ENCODE data around the gene UBQLNL.

Gene UBQLNL

DNA sequence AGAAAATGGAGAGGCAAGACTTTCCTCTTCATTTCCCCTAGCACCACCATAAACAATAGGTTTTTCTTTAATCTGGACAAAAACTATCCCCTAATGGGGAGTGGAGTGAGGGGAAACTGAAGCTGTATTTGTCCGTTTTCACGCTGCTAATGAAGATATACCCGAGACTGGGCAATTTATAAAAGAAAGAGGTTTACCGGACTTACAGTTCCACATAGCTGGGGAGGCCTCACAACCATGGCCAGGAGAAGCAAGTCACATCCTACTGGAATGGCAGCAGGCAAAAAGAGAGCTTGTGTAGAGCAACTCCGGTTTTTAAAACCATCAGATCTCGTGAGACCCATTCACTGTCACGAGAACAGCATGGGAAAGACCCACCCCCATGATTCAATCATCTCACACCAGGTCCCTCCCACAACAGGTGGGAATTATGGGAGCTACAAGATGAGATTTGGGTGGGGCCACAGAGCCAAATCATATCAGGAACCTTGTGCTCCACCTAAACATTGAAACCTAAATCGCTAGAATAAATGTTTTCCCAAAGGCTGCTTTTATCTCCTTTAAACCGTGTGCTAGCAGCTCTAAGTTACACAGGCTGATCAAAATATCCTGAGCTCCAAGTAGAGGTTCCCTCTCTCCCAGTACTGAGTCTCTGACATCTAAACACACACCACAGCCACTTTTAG is 11.0 kb downstream of the UBQLNL start:
- Histone ChIP-seq H3K9ac (ENCODE audit: low read depth, low read length) (no peak overlapping the region), H3K4me2 (ENCODE audit: low read length) (no peak overlapping the region), H3K4me3 (ENCODE audit: low read length) (no peak overlapping the region), H3K4me1 (ENCODE audit: control insufficient read depth, insufficient read depth, low read length) (no peaks in the 10 kb centered on the region), H3K36me3 (ENCODE audit: insufficient read depth, low read length) (no peaks in the 10 kb centered on the region), H3K27me3 (ENCODE audit: control insufficient read depth, insufficient read depth, low read length) (peaks cover 9% of the 10 kb centered on the region), H3K9me3 (replicated peaks; ENCODE audit: low read length) (no peaks in the 10 kb centered on the region)

DNA sequence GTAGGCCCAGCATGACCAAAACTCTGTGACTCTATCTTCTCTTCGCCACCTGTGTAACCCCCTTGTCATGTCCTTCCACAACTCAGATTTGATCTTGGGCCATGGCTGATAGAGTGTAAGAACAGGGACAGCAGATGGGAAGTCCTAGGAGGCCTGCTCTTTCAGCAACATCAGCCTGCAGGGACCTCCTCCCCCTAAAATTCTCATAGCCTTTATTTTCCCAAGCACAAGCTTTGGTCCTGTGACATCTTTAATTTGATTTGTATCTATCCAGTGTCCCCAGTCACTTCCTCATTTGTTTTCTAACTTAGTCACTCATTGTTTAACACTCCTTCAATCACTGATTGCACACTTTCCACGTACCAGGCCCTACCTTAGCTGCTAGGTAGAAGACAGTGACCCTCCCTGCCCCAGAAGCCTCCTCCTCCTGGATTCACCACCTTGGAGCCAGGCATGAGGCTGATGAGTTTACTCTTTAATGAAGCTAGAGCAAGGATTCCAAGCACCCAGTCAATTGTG is 12.0 kb downstream of the UBQLNL start:
- H3K4me2 ChIP-seq (ENCODE audit: low read length): no peak overlapping the region
- no peaks in the 10 kb centered on the region for H3K9me3 ChIP-seq (replicated peaks; ENCODE audit: low read length)
- H3K4me3 ChIP-seq (ENCODE audit: low read length): no peak overlapping the region
- H3K27me3 ChIP-seq (ENCODE audit: control insufficient read depth, insufficient read depth, low read length): peaks cover 9% of the 10 kb centered on the region
- no peak overlapping the region for H3K9ac ChIP-seq (ENCODE audit: low read depth, low read length)
- H3K4me1 ChIP-seq (ENCODE audit: control insufficient read depth, insufficient read depth, low read length): no peaks in the 10 kb centered on the region
- H3K36me3 ChIP-seq (ENCODE audit: insufficient read depth, low read length): no peaks in the 10 kb centered on the region

DNA sequence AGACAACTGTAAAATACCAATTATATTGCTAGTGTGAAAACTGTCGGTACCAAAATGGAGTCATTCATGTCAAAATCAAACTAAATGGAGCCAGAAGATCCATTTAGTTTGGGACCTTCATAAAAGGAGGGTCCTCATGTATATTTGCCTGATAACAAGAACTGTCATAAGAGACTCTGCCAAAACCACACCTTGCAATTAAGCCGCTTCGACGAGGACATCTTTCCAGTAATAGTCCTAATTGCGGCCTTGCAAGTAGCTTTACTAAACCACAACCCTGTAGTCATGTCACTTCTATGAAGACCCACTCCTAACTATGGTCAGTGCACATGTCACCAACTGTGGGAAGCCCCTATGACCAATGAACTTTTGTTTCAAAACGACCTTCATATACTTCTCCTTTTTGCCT is 16.1 kb downstream of the UBQLNL start:
- Histone ChIP-seq H3K9ac (ENCODE audit: low read depth, low read length) (no peak overlapping the region), H3K4me3 (ENCODE audit: low read length) (no peak overlapping the region), H3K4me1 (ENCODE audit: control insufficient read depth, insufficient read depth, low read length) (no peaks in the 10 kb centered on the region), H3K4me2 (ENCODE audit: low read length) (no peak overlapping the region), H3K9me3 (replicated peaks; ENCODE audit: low read length) (no peaks in the 10 kb centered on the region), H3K27me3 (ENCODE audit: control insufficient read depth, insufficient read depth, low read length) (no peaks in the 10 kb centered on the region), H3K36me3 (ENCODE audit: insufficient read depth, low read length) (no peaks in the 10 kb centered on the region)

DNA sequence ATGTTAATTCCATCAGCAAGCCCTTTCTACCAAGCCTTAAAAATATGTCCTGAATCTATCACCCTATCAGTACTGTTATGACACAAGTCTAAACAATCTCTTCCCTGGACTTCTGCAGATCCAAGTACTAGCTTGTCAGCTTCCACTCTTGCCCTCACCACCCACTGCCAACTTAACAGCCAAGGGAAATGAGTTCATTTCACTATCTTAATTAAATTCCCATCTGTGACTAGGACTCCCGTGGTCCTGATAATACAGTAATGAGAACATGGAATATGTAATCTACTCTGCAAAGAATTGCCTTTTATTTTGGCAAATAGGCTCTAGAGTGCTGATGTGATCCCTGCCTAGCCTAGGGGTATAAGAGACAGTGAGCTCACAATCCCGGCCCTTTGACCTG is 16.8 kb downstream of the UBQLNL start:
- Histone ChIP-seq H3K9ac (ENCODE audit: low read depth, low read length) (no peak overlapping the region), H3K36me3 (ENCODE audit: insufficient read depth, low read length) (no peaks in the 10 kb centered on the region), H3K27me3 (ENCODE audit: control insufficient read depth, insufficient read depth, low read length) (no peaks in the 10 kb centered on the region), H3K4me3 (ENCODE audit: low read length) (no peak overlapping the region), H3K9me3 (replicated peaks; ENCODE audit: low read length) (no peaks in the 10 kb centered on the region), H3K4me1 (ENCODE audit: control insufficient read depth, insufficient read depth, low read length) (no peaks in the 10 kb centered on the region), H3K4me2 (ENCODE audit: low read length) (no peak overlapping the region)

DNA sequence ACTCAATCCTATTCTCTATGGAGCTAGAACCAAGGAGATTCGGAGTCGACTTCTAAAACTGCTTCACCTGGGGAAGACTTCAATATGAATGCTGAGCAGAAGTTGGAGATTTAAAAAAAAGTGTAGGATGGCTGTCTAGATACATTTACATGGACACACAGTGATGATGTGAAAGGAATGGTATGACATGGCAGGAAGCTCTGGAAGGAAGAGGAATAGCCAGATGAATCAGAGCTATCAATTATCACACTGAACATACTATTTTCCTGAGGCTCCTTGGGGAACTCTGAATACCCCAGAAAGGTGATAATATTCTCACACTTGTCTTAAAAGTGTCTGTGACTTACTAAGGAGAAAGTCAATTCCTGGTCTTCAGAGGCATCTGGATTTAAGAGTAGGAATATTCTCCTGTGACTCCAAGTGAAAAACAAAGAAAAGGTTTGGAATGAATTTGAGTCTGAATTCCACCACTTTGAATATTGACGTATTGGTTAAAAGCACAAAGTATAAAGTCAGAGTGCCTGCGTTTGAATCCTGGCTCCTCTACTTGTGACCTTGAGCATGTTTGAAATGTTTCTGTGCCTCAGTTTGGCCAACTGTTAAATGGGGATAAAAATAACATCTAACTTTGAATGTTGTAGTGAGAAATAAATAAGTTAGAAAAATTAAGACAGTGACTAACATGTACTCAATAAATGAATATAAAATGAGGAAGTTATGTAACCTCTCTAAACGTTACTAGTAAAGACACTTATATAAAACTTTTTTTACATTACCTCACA is 26.7 kb downstream of the UBQLNL start:
- no peak overlapping the region for H3K9ac ChIP-seq (ENCODE audit: low read depth, low read length)
- H3K4me2 ChIP-seq (ENCODE audit: low read length): no peak overlapping the region
- no peak overlapping the region for H3K4me3 ChIP-seq (ENCODE audit: low read length)
- H3K27me3 ChIP-seq (ENCODE audit: control insufficient read depth, insufficient read depth, low read length): no peaks in the 10 kb centered on the region
- H3K36me3 ChIP-seq (ENCODE audit: insufficient read depth, low read length): no peaks in the 10 kb centered on the region
- no peaks in the 10 kb centered on the region for H3K9me3 ChIP-seq (replicated peaks; ENCODE audit: low read length)
- no peaks in the 10 kb centered on the region for H3K4me1 ChIP-seq (ENCODE audit: control insufficient read depth, insufficient read depth, low read length)

DNA sequence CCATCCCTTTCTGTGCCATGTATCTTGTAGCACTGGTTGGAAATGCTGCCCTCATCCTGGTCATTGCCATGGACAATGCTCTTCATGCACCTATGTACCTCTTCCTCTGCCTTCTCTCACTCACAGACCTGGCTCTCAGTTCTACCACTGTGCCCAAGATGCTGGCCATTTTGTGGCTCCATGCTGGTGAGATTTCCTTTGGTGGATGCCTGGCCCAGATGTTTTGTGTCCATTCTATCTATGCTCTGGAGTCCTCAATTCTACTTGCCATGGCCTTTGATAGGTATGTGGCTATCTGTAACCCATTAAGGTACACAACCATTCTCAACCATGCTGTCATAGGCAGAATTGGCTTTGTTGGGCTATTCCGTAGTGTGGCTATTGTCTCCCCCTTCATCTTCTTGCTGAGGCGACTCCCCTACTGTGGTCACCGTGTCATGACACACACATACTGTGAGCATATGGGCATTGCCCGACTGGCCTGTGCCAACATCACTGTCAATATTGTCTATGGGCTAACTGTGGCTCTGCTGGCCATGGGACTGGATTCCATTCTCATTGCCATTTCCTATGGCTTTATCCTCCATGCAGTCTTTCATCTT is 27.6 kb downstream of the UBQLNL start:
- no peak overlapping the region for H3K4me2 ChIP-seq (ENCODE audit: low read length)
- H3K27me3 ChIP-seq (ENCODE audit: control insufficient read depth, insufficient read depth, low read length): no peaks in the 10 kb centered on the region
- H3K36me3 ChIP-seq (ENCODE audit: insufficient read depth, low read length): no peaks in the 10 kb centered on the region
- no peaks in the 10 kb centered on the region for H3K9me3 ChIP-seq (replicated peaks; ENCODE audit: low read length)
- no peak overlapping the region for H3K4me3 ChIP-seq (ENCODE audit: low read length)
- H3K9ac ChIP-seq (ENCODE audit: low read depth, low read length): no peak overlapping the region
- H3K4me1 ChIP-seq (ENCODE audit: control insufficient read depth, insufficient read depth, low read length): no peaks in the 10 kb centered on the region

DNA sequence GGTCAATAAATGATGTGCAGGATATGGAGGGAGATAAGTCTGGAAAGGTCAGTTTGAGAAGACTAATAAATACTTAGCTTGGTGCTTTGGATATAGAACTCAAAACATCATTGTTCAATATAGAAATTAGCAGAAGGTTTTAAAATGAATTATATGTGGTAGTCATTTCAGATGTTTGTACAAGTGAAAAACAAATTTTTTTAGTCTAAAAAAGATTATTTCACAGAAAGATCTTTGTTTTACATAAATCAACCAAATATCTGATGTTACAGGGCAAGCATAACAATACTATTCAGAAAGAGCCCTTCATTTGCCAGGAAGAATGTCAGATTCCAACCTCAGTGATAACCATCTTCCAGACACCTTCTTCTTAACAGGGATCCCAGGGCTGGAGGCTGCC is 28.1 kb downstream of the UBQLNL start, which contains the start of gene OR52D1:
Gene OR52D1, plus strand, starts transcription at position 301 of the 400 bp plus-strand sequence. Its CDS starts 22 bp downstream, at position 323.
- no peak within 1 kb of the TSS for H3K4me2 ChIP-seq (ENCODE audit: low read length)
- no peak within 1 kb of the TSS for H3K4me3 ChIP-seq (ENCODE audit: low read length)
- H3K36me3 ChIP-seq (ENCODE audit: insufficient read depth, low read length): no peaks in the 10 kb centered on the region
- H3K9ac ChIP-seq (ENCODE audit: low read depth, low read length): no peak within 1 kb of the TSS
- no peaks in the 10 kb centered on the region for H3K4me1 ChIP-seq (ENCODE audit: control insufficient read depth, insufficient read depth, low read length)
- H3K27me3 ChIP-seq (ENCODE audit: control insufficient read depth, insufficient read depth, low read length): no peaks in the 10 kb centered on the region
- no peaks in the 10 kb centered on the region for H3K9me3 ChIP-seq (replicated peaks; ENCODE audit: low read length)

DNA sequence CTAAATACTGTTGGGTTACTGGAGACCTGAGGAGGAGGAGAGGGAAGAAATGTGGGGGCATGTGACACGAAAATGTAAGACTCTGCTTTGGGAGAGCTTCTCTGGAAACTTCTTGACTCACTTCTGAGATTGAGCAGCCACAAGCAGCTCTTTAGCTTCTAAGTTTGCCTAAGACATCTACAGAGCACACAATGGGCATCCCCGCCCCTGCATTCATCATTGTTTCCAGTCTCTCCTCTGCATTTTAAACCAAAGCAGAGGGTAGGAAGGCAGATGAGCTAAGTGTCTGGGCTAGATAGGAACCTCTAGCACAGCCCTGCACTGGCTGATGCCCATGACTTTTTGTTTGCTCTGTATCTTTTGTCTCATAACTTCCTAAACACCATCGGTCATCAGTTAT is 30.1 kb downstream of the UBQLNL start:
- H3K9ac ChIP-seq (ENCODE audit: low read depth, low read length): no peak overlapping the region

DNA sequence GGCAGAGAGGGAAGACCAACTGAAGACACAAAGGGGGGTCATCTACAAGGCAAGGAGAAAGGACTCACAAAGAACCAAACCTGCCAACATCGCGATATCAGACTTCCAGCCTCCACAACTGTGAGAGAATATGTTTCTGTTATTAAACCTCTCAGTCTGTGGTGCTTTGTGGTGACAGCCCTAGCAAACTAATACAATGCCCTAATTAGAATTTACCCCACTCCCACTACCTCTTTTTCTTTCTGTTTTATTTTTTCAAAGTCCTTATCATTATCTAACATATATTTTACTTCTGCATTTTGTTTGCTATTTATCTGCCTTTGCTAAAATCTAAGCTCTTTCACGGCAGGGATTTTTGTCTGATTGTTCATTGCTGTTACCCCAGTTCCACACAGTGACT is 30.5 kb downstream of the UBQLNL start:
- no peak overlapping the region for H3K4me3 ChIP-seq (ENCODE audit: low read length)

More for the DNA sequence above, 30.1 kb downstream of the UBQLNL start:
- H3K9me3 ChIP-seq (replicated peaks; ENCODE audit: low read length): no peaks in the 10 kb centered on the region
- no peaks in the 10 kb centered on the region for H3K36me3 ChIP-seq (ENCODE audit: insufficient read depth, low read length)
- H3K4me3 ChIP-seq (ENCODE audit: low read length): no peak overlapping the region
- no peaks in the 10 kb centered on the region for H3K27me3 ChIP-seq (ENCODE audit: control insufficient read depth, insufficient read depth, low read length)
- H3K4me2 ChIP-seq (ENCODE audit: low read length): no peak overlapping the region
- no peaks in the 10 kb centered on the region for H3K4me1 ChIP-seq (ENCODE audit: control insufficient read depth, insufficient read depth, low read length)

DNA sequence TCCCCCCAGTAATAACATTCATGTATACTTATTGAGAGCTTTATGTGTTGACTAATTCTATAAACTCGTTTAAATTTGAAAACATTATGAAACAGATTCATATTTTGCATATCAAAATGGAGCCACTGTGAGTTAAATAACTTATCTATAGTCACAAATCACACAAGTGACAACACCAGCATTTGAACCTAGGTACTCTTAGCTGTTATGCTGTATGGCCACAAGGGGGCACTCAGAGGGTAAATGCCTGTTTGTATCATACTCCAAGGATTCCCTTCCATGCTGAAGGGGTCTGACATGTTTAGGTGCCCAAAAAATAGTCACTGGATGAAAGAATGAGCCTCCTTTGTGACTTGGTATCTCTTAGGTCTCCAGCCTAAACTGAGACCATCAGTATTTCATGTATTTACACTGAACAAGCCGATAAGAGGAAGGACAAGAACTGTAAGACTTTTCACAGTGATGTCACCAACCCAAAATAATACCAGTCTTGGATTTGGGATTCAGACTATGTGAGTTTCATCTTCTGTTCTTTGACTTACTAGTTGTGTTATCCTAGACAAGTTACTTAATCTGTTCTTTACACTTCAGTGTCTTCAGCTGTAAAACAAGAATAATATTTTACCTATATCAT is 40.2 kb downstream of the UBQLNL start:
- peaks cover 12% of the 10 kb centered on the region for H3K27me3 ChIP-seq (ENCODE audit: control insufficient read depth, insufficient read depth, low read length)
- no peaks in the 10 kb centered on the region for H3K36me3 ChIP-seq (ENCODE audit: insufficient read depth, low read length)
- no peak overlapping the region for H3K4me2 ChIP-seq (ENCODE audit: low read length)
- H3K9ac ChIP-seq (ENCODE audit: low read depth, low read length): no peak overlapping the region
- H3K9me3 ChIP-seq (replicated peaks; ENCODE audit: low read length): no peaks in the 10 kb centered on the region
- no peak overlapping the region for H3K4me3 ChIP-seq (ENCODE audit: low read length)
- H3K4me1 ChIP-seq (ENCODE audit: control insufficient read depth, insufficient read depth, low read length): no peaks in the 10 kb centered on the region

More for the DNA sequence above, 30.5 kb downstream of the UBQLNL start:
- Histone ChIP-seq H3K9me3 (replicated peaks; ENCODE audit: low read length) (no peaks in the 10 kb centered on the region), H3K36me3 (ENCODE audit: insufficient read depth, low read length) (no peaks in the 10 kb centered on the region), H3K9ac (ENCODE audit: low read depth, low read length) (no peak overlapping the region), H3K4me1 (ENCODE audit: control insufficient read depth, insufficient read depth, low read length) (no peaks in the 10 kb centered on the region), H3K4me2 (ENCODE audit: low read length) (no peak overlapping the region), H3K27me3 (ENCODE audit: control insufficient read depth, insufficient read depth, low read length) (no peaks in the 10 kb centered on the region)

DNA sequence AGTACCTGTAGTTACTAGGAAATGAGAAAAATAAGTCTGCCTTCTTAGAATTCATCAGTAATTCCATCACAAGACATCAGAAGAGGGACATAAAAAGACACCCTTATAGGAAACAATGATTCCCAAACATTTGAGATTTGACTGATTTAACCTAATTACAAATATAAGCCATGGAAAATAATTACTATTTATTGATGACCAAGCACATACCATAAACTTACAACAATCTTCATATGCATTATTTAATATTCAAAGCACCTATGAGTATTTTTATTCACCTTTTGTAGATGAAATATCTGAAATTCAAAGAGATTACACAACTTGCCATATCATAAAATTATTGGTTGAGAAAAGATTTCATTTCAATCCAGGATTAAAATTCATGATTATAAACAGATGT is 42.6 kb downstream of the UBQLNL start:
- Histone ChIP-seq H3K9ac (ENCODE audit: low read depth, low read length) (no peak overlapping the region), H3K9me3 (replicated peaks; ENCODE audit: low read length) (no peaks in the 10 kb centered on the region), H3K36me3 (ENCODE audit: insufficient read depth, low read length) (no peaks in the 10 kb centered on the region), H3K4me3 (ENCODE audit: low read length) (no peak overlapping the region), H3K4me2 (ENCODE audit: low read length) (no peak overlapping the region), H3K27me3 (ENCODE audit: control insufficient read depth, insufficient read depth, low read length) (peaks cover 12% of the 10 kb centered on the region), H3K4me1 (ENCODE audit: control insufficient read depth, insufficient read depth, low read length) (no peaks in the 10 kb centered on the region)
